Muscle layer of duodenum (tissue), 2 donors: ENCODE measurements around the gene USP4.
"Not testable (repeated sequence)": the region's sequence is repeated elsewhere in the genome, so short reads cannot be mapped to it uniquely, and the experiment has no call there.

ENCODE experiments used
- H3K27ac ChIP-seq: one replicate; pipeline ENCODE4 v1.7.0; 2013; ENCODE audit warnings: mild to moderate bottlenecking, low read length
- H3K27me3 ChIP-seq: one replicate; pipeline ENCODE4 v1.7.0; 2013; ENCODE audit warnings: low read depth, mild to moderate bottlenecking, control low read depth, low read length
- H3K36me3 ChIP-seq, 2 donors: one replicate each; pipeline ENCODE4 v1.7.0; 2013; ENCODE audit warnings: low read length in 2 of 2, control low read depth in 1 of 2, mild to moderate bottlenecking in 1 of 2; ENCODE audit not compliant: insufficient read depth in 2 of 2, control insufficient read depth in 1 of 2
- H3K4me1 ChIP-seq, 2 donors: one replicate each; pipeline ENCODE4 v1.7.0; 2013; ENCODE audit warnings: low read length in 2 of 2, mild to moderate bottlenecking in 2 of 2, control low read depth in 1 of 2, moderate library complexity in 1 of 2; ENCODE audit not compliant: insufficient read depth in 2 of 2, control insufficient read depth in 1 of 2
- H3K4me3 ChIP-seq, 2 donors: one replicate each; pipeline ENCODE4 v1.7.0; 2013; ENCODE audit warnings: low read length in 2 of 2, low read depth in 1 of 2, mild to moderate bottlenecking in 1 of 2
- H3K9me3 ChIP-seq, 2 donors: one replicate each; pipeline ENCODE4 v1.7.0; 2013; ENCODE audit warnings: low read length in 2 of 2, control low read depth in 1 of 2, mild to moderate bottlenecking in 1 of 2; ENCODE audit not compliant: control insufficient read depth in 1 of 2
- donor health status: healthy.

USP4 gene

DNA sequence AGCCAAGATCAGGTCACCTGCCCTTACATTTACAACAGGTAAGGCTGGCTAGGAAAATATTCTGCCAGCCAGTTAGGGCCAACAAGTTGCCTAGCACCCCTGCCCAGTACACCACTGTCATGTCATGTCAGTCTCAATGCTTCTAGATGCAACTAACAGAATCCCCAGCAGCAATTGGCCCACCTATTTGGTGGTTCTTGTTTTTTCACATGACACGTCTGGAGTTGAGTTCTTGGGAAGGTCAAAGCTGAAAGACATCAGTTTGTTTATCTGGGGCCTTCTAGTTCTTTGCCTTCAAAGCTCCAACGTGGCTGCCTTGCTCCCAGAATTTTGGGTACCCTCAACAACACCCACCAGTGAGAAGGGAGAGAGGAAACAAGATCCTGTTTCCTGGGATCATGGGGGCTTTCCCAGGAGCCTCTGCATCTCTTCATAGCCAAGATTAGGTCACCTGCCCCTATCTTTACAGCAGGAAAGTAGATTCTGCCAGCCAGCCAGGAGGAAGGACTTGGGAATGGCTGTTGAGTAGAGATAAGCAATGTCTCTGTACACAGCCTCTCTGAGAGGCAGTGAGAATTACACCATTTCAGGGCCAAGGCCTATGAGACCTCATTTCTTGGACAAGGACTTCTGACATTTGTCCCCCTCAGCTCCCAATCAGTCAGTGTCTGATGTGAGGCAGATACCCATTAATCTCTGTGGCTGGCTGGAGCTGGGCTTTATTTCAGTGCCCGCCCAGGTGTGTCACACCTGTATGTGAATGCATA is 9.7 kb upstream of the USP4 start:
- Histone ChIP-seq H3K4me3 (no peak overlapping the region), H3K27me3 (no peaks in the 10 kb centered on the region), H3K4me1 (peaks cover 0 to 5% of the 10 kb centered on the region in 2 donors), H3K36me3 (no peaks in the 10 kb centered on the region), H3K27ac (peak overlapping the region; percentile 23), H3K9me3 (no peaks in the 10 kb centered on the region)

DNA sequence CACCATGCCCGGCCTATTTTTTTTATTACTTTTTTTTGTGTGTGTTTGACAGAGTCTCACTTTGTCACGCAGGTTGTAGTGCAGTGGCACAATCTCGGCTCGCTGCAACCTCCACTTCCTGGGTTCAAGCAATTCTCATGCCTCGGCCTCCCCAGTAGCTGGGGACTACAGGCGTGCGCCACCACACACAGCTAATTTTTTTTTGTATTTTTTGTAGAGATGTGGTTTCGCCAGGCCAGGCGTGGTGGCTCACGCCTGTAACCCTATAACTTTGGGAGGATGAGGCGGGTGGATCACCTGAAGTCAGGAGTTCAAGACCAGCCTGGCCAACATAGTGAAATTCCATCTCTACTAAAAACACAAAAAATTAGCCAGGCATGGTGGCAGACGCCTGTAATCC is 8.5 kb upstream of the USP4 start:
- H3K9me3 ChIP-seq, H3K36me3 ChIP-seq, H3K27ac ChIP-seq, H3K4me3 ChIP-seq, H3K27me3 ChIP-seq, H3K4me1 ChIP-seq: not testable (repeated sequence)

DNA sequence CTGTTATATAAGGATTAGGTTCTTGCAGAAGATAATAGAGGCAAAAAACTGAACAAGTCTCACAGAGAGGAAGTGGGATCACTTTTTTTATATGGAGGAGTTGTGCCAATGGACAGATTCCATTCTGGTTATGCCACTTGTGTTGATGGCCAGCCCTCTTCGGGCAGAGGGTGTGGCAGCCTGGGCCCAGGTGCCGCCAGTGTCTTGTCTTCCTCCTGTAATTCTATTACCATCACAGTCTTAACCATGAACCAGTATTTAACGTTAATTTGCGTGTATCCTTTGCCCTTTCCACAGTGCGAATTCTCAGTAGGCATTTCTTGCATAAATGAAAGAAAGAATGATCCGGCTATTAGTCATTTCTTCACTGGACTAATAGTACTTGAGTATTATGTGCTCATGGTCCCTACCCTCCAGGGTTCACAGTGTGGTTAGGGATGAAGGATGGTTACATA is 7.0 kb upstream of the USP4 start:
- H3K36me3 ChIP-seq, result no peaks in the 10 kb centered on the region
- no peaks in the 10 kb centered on the region for H3K27me3 ChIP-seq
- peaks cover 0 to 5% of the 10 kb centered on the region in 2 donors for H3K4me1 ChIP-seq
- H3K4me3 ChIP-seq, result no peak overlapping the region
- H3K9me3 ChIP-seq, result no peaks in the 10 kb centered on the region
- H3K27ac ChIP-seq, result no peak overlapping the region

DNA sequence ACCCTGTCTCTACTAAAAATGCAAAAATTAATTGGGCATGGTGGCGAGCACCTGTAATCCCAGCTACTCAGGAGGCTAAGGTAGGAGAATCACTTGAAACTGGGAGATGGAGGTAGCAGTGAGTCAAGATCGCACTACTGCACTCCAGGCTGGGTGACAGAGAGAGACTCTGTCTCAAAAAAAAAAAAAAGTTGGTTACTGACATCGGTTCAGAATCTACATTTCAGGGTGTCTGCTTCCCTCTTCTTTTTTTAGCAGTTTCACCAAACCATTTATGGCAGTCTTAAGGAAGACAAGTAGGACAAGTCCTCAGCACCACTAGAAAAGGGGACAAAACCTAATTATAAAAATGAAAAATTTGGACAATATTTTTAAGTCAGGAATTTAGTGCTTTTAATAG is 3.3 kb upstream of the USP4 start:
- Histone ChIP-seq H3K9me3 (no peaks in the 10 kb centered on the region), H3K27me3 (no peaks in the 10 kb centered on the region), H3K4me3 (no peak overlapping the region), H3K4me1 (peaks cover 6 to 9% of the 10 kb centered on the region in 2 donors), H3K27ac (no peak overlapping the region), H3K36me3 (no peaks in the 10 kb centered on the region)

DNA sequence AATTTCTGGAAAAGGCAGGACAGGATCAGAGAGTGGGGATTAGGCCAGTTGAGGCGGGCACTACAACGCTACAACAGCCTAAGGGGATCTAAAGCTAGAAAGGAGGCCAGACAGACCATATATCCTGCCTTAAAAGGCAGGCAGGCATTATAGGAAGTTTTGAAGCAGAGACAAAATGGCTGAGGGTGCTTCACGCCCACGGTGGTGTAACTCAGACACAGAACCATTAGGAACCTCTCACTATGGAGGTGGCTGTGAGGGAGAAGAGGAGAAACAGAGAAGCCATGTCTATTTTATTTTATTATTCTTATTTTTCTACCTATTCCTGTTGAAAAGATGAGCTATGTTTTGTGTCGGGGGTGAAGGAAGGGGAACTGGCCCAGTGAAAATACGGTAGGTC is 2.1 kb upstream of the USP4 start:
- Histone ChIP-seq H3K4me1 (peaks cover 6 to 9% of the 10 kb centered on the region in 2 donors), H3K9me3 (no peaks in the 10 kb centered on the region), H3K27me3 (no peaks in the 10 kb centered on the region), H3K4me3 (no peak overlapping the region), H3K36me3 (peaks cover 0 to under 1% of the 10 kb centered on the region in 2 donors), H3K27ac (peak overlapping the region; percentile 19)

DNA sequence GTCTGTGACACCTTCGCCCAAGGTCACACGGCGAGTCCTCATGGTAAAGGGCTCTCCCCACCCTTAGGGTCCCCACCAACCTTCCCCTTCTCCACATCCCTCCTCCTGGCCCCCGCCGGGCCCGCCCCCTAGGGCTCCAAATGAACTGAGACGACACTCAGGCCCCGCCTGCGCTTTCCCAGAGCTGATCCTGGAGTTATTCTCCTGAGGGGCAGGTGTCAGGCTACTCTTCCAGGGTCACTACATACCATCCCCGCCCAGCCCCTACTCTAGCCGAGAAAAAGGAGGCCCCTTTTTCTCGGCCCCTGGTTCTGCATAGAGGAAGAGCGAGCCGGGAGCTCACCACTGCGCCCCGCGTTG is 292 bp downstream of the USP4 start:
- Histone ChIP-seq H3K27me3 (no peaks in the 10 kb centered on the region), H3K36me3 (peaks cover 7 to 11% of the 10 kb centered on the region in 2 donors), H3K9me3 (no peaks in the 10 kb centered on the region), H3K4me3 (peak overlapping the region; percentile 74 to 88), H3K4me1 (peaks cover 6 to 10% of the 10 kb centered on the region in 2 donors), H3K27ac (peak overlapping the region; percentile 96)

DNA sequence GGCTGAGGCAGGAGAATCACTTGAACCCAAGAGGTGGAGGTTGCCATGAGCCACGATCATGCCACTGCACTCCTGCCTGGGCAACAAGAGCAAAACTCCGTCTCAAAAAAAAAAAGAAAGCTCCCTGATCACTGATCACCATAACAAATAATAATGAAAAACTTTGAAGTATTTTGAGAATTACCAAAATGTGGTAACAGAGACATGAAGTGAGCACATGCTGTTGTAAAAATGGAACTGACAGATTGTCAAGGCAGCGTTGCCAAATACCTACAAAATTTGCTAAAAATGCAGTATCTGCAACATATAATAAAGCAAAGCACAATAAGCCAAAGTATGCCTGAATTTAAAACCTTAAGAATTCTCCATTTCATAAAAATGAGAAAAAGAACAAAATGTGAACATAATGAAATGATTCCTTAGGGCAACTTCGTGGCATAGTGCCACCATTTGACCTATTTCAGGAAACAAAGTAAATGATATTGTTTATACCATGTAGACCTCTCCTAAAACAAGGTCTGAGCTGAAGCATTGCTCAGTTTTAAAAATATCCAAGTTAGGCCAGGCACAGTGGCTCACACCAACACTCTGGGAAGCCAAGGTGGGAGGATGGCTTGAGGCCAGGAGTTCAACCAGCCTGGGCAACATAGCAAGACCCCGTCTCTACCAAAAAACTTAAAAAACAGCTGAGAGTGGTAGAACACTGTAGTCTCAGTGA is 5.8 kb downstream of the USP4 start:
- H3K9me3 ChIP-seq, result no peaks in the 10 kb centered on the region
- H3K27me3 ChIP-seq, result no peaks in the 10 kb centered on the region
- no peak overlapping the region for H3K27ac ChIP-seq
- H3K36me3 ChIP-seq, result peaks cover 23 to 42% of the 10 kb centered on the region in 2 donors
- H3K4me3 ChIP-seq, result no peak overlapping the region
- peaks cover 0 to 23% of the 10 kb centered on the region in 2 donors for H3K4me1 ChIP-seq

DNA sequence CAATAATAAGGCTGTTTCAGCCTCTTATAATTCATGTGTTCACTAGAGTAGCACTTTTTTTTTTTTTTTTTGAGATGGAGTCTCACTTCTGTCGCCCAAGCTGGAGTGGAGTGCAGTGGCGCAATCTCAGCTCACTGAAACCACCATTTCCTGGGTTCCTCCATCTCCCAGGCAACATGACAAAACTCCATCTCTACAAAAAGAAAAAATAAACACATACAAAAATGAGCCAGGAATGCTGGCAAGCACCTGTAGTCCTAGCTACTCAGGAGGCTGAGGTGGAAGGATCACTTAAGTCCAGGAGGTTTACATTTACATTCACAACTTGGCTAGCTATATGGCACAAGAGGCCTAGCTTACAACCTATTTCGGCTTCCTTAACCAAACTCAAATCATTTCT is 6.8 kb downstream of the USP4 start:
- Histone ChIP-seq H3K36me3 (peaks cover 23 to 42% of the 10 kb centered on the region in 2 donors), H3K27ac (peak overlapping the region; percentile 56), H3K27me3 (no peaks in the 10 kb centered on the region)

DNA sequence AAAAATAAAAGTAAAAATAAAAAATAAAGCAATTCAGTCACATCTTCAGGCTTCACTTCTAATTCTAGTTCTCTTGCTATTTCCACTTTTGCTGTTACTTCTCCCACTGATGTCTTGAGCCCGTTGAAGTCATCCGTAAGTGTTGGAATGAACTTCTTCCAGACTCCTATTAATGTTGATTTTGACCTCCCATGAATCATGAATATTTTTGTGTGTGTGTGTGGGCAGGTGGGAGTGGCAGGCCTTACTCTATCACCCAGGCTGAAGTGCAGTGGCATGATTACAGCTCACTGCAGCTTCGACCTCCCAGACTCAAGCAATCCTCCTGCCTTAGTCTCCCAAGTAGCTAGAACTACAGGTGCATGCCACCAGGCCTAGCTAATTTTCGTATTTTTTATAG is 10.7 kb downstream of the USP4 start:
- Histone ChIP-seq H3K9me3 (no peaks in the 10 kb centered on the region), H3K4me3 (no peak overlapping the region), H3K27me3 (no peaks in the 10 kb centered on the region), H3K27ac (no peak overlapping the region), H3K36me3 (peaks cover 36 to 65% of the 10 kb centered on the region in 2 donors), H3K4me1 (peaks cover 0 to 13% of the 10 kb centered on the region in 2 donors)

More for the DNA sequence above, 6.8 kb downstream of the USP4 start:
- no peaks in the 10 kb centered on the region for H3K9me3 ChIP-seq
- no peak overlapping the region for H3K4me3 ChIP-seq
- H3K4me1 ChIP-seq, result peaks cover 0 to 17% of the 10 kb centered on the region in 2 donors

DNA sequence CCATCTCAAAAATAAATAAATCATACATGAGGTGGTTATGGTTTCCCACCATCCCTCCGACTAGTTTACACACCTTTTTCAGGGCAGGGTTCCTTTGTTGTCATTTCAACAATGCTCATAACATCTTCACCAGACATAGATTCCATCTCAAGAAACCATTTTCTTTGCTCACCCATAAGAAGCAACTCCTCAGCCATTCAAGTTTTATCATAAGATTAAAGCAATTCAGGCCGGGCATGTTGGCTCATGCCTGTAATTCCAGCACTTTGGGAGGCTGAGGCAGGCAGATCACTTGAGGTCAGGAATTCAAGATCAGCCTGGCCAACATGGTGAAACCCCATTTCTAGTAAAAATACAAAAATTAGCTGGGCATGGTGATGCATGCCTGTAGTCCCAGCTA is 11.5 kb downstream of the USP4 start:
- H3K27ac ChIP-seq, H3K27me3 ChIP-seq, H3K4me1 ChIP-seq, H3K4me3 ChIP-seq, H3K9me3 ChIP-seq: not testable (repeated sequence)
- peaks cover 38 to 66% of the 10 kb centered on the region in 2 donors for H3K36me3 ChIP-seq

DNA sequence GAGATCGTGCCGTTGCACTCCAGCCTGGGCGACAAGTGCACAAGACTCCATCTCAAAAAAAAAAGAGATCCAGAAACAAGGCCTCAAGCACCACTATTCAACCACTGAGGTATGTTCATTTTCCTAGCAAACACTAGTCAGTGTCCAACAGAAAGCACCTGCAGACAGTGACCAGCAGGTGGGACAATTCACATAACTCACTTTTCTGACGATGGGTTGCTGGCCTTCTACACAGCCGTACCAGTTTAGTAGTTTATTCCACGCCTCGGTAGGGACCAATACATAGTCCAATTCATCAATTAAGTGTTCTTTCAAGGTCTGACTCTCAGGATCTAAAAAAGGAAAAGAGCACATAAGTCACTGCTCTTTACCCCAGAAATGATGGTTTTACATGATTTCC is 12.4 kb downstream of the USP4 start:
- Histone ChIP-seq H3K4me1 (no peaks in the 10 kb centered on the region), H3K9me3 (no peaks in the 10 kb centered on the region), H3K4me3 (no peak overlapping the region), H3K36me3 (peaks cover 38 to 62% of the 10 kb centered on the region in 2 donors), H3K27ac (no peak overlapping the region), H3K27me3 (no peaks in the 10 kb centered on the region)
